OCI-LY7 (cell line): Measurements from ENCODE around the gene CHD9. TPM values are rescaled to one million over a fixed set of nuclear protein-coding genes. Genes with fewer than 3 reads are reported as not detected.
"Not testable (repeated sequence)": the region's sequence is repeated elsewhere in the genome, so short reads cannot be mapped to it uniquely, and the experiment has no call there.

Experiments
- BruUV-seq: library from RNA; stranded (reverse); fragments of 400-500 nt; replicated peaks from 2 replicates; lab custom pipeline; 2021; lab: Mats Ljungman, UMichigan
- CTCF ChIA-PET: fragments of 300-600 bp; sonication (Branson Sonifier 250); formaldehyde crosslinking; loops from one replicate; lab custom pipeline; 2022; ENCODE audit warnings: antibody characterized with exemption; ENCODE audit not compliant: unreplicated experiment; lab: Charles Lee
- POLR2A ChIA-PET: fragments of 300-600 bp; sonication (Branson Sonifier 250); formaldehyde crosslinking; loops from one replicate; lab custom pipeline; 2022; ENCODE audit warnings: antibody characterized with exemption; lab: Charles Lee
- DNase-seq: peaks from one replicate; pipeline ENCODE4 v3.0.0-alpha.2; 2015; ENCODE audit warnings: low spot score
- H2AFZ ChIP-seq: fragments of 200-600 bp; sonication (generic), shearing (Covaris generic); 2 replicates; pipeline ENCODE4 v1.6.1; 2014; ENCODE audit warnings: mild to moderate bottlenecking, antibody characterized with exemption, low read length, moderate library complexity
- H3K27ac ChIP-seq: fragments of 200-600 bp; sonication (generic); 2 replicates; pipeline ENCODE4 v1.5.1; 2014; ENCODE audit warnings: mixed run types, low read depth, mild to moderate bottlenecking, moderate library complexity, low read length, inconsistent platforms; ENCODE audit not compliant: poor library complexity, severe bottlenecking
- H3K36me3 ChIP-seq: fragments of 200-600 bp; sonication (generic); 2 replicates; pipeline ENCODE4 v1.6.1; 2014; ENCODE audit warnings: mild to moderate bottlenecking, antibody characterized with exemption, low read length, moderate library complexity, mixed read lengths; ENCODE audit not compliant: insufficient read depth
- H3K4me1 ChIP-seq: fragments of 200-600 bp; sonication (generic); 2 replicates; pipeline ENCODE4 v1.5.1; 2014; ENCODE audit warnings: mild to moderate bottlenecking, low read length; ENCODE audit not compliant: insufficient read depth, poor library complexity, severe bottlenecking
- H3K4me2 ChIP-seq: fragments of 200-600 bp; sonication (generic); 2 replicates; pipeline ENCODE4 v1.6.1; 2014; ENCODE audit warnings: mild to moderate bottlenecking, low read length
- H3K4me3 ChIP-seq: fragments of 200-600 bp; sonication (generic); 2 replicates; pipeline ENCODE4 v1.5.1; 2014; ENCODE audit warnings: mild to moderate bottlenecking, low read depth, low read length; ENCODE audit not compliant: poor library complexity, severe bottlenecking
- H3K79me2 ChIP-seq: fragments of 200-600 bp; sonication (generic); 2 replicates; pipeline ENCODE4 v1.6.1; 2016; ENCODE audit warnings: low read depth, mild to moderate bottlenecking, low read length, moderate library complexity, mixed read lengths; ENCODE audit not compliant: insufficient read depth
- H3K9me2 ChIP-seq: fragments of 200-600 bp; sonication (generic); 2 replicates; pipeline ENCODE4 v1.6.1; 2016; ENCODE audit warnings: mild to moderate bottlenecking, low read length, mixed read lengths; ENCODE audit not compliant: insufficient read depth
- H3K9me3 ChIP-seq: fragments of 200-600 bp; sonication (generic); 2 replicates; pipeline ENCODE4 v1.6.1; 2014; ENCODE audit warnings: mild to moderate bottlenecking, mixed run types, low read length, mixed read lengths
- H4K20me1 ChIP-seq: fragments of 200-600 bp; sonication (generic); 2 replicates; pipeline ENCODE4 v1.6.1; 2014; ENCODE audit warnings: mild to moderate bottlenecking, antibody characterized with exemption, low read length, moderate library complexity, mixed read lengths; ENCODE audit not compliant: insufficient read depth
- CTCF ChIP-seq: fragments of 200-600 bp; sonication (generic); conservative IDR thresholded peaks from 2 replicates; pipeline ENCODE4 v1.5.1; 2014; ENCODE audit warnings: mild to moderate bottlenecking, antibody characterized with exemption, low read length, moderate library complexity, mixed read lengths
- EZH2phosphoT487 ChIP-seq: fragments of 200-600 bp; sonication (generic); IDR thresholded peaks from 2 replicates; pipeline ENCODE4 v1.6.1; 2018; ENCODE audit warnings: low read depth, borderline replicate concordance, mild to moderate bottlenecking, mixed run types, antibody characterized with exemption, low read length, moderate library complexity, mixed read lengths
- intact Hi-C: fragments of 100-400 bp; cut with micrococcal nuclease; formaldehyde crosslinking; loops from one replicate; pipeline ENCODE4 v1.10.0; 2022; ENCODE audit not compliant: unreplicated experiment
- total RNA-seq, 2 experiments: library from RNA; depleted of rRNA in 1 of 2; stranded (reverse); fragments of >200 nt in 1 of 2; shearing (Covaris generic) in 1 of 2; gene quantifications; 2 replicates each; pipeline ENCODE4 v1.2.3, GENCODE V29; 2014 to 2022

The CHD9 gene
- total RNA-seq, 2 experiments from 2014 or later, result 52.6 to 85.9 TPM

GRCh38 chr16:53045341-53046220 lies 9.2 kb upstream of the CHD9 start:
- Histone ChIP-seq H3K27ac (no peak overlapping the region), H3K79me2 (no peaks in the 10 kb centered on the region), H3K9me2 (no peaks in the 10 kb centered on the region), H2AFZ (no peak overlapping the region), H3K9me3 (no peaks in the 10 kb centered on the region), H3K4me3 (no peak overlapping the region), H3K4me2 (no peak overlapping the region), H4K20me1 (no peaks in the 10 kb centered on the region), H3K4me1 (no peaks in the 10 kb centered on the region), H3K36me3 (no peaks in the 10 kb centered on the region)
- no peak for DNase-seq
- TF ChIP-seq CTCF (no peak), EZH2phosphoT487 (no peak)
- ChIA-PET POLR2A (interaction anchor here (1.2 kb wide), 1 partner anchor 8 kb away, joined by 3 read pairs; no protein-coding TSS in a partner anchor), CTCF (interaction anchor here (0.6 kb wide), 1 partner anchor 10 kb away, joined by 3 read pairs; no protein-coding TSS in a partner anchor)
- intact Hi-C loops, result no loop called here
- no TSS peak for BruUV-seq

GRCh38 chr16:53047515-53047914 lies 7.3 kb upstream of the CHD9 start:
- H3K4me2 ChIP-seq, H3K36me3 ChIP-seq, H3K4me3 ChIP-seq, H4K20me1 ChIP-seq, H3K9me3 ChIP-seq, BruUV-seq, intact Hi-C loops, H3K4me1 ChIP-seq, DNase-seq, H3K27ac ChIP-seq, H2AFZ ChIP-seq, H3K9me2 ChIP-seq, H3K79me2 ChIP-seq: not testable (repeated sequence)
- ChIA-PET CTCF (interaction anchor here (0.6 kb wide), 2 partner anchors 113 to 387 kb away, joined by 3 to 14 read pairs; no protein-coding TSS in a partner anchor), POLR2A (interaction anchor here (0.6 to 0.7 kb wide), 2 partner anchors 55 to 1187 kb away, joined by 3 to 7 read pairs; no protein-coding TSS in a partner anchor)

- H3K36me3 ChIP-seq, result no peaks in the 10 kb centered on the region
- H3K9me3 ChIP-seq, result no peaks in the 10 kb centered on the region
- H3K79me2 ChIP-seq, result no peaks in the 10 kb centered on the region
- no peak for DNase-seq
- H4K20me1 ChIP-seq, result no peaks in the 10 kb centered on the region
- no peak for TF ChIP-seq CTCF
- TF ChIP-seq EZH2phosphoT487, result no peak
- H3K4me1 ChIP-seq, result no peaks in the 10 kb centered on the region
- no TSS peak for BruUV-seq
- ChIA-PET POLR2A (interaction anchor here (0.6 kb wide), 2 partner anchors 16 to 1186 kb away, joined by 7 read pairs; no protein-coding TSS in a partner anchor), CTCF (no interaction called here)
- no peak overlapping the region for H2AFZ ChIP-seq
- H3K4me3 ChIP-seq, result no peak overlapping the region
- H3K27ac ChIP-seq, result no peak overlapping the region
- H3K4me2 ChIP-seq, result no peak overlapping the region
- no peaks in the 10 kb centered on the region for H3K9me2 ChIP-seq
- intact Hi-C loops, result no loop called here
These were observed 6.5 kb upstream of the CHD9 start for GRCh38 chr16:53048139-53048915.

GRCh38 chr16:53051255-53051654 lies 3.5 kb upstream of the CHD9 start:
- H3K9me2 ChIP-seq, DNase-seq, H2AFZ ChIP-seq, BruUV-seq, H3K9me3 ChIP-seq, H3K4me3 ChIP-seq, H3K27ac ChIP-seq, H3K4me1 ChIP-seq, H3K36me3 ChIP-seq, H3K4me2 ChIP-seq, CTCF ChIA-PET, intact Hi-C loops, H4K20me1 ChIP-seq: not testable (repeated sequence)
- H3K79me2 ChIP-seq, result peaks cover 11% of the 10 kb centered on the region
- POLR2A ChIA-PET, result interaction anchor here (0.6 kb wide), 1 partner anchor 14 kb away, joined by 3 read pairs; no protein-coding TSS in a partner anchor
